ENCODE measurements around the gene MDC1.
"Not testable (repeated sequence)": the region's sequence is repeated elsewhere in the genome, so short reads cannot be mapped to it uniquely, and the experiment has no call there.

The MDC1 gene

GRCh38 chr6:30676660-30677285, 40.3 kb downstream of the MDC1 start:
- Histone ChIP-seq H3K27me3 (replicated peaks) (no peaks in the 10 kb centered on the region), H3K4me3 (ENCODE audit: low read depth, low read length) (no peak overlapping the region), H3K27ac (no peak overlapping the region), H3K36me3 (replicated peaks) (peaks cover 52% of the 10 kb centered on the region)
- TF ChIP-seq CTCF (IDR thresholded peaks at IDR 0.05; ENCODE audit: low read depth, low read length, missing control alignments) = no peak
- DNase-seq = no peak
- in situ Hi-C loops (cut with HindIII; ENCODE audit: low pct_ligation_motif_present, low sequenced_read_pairs) = no loop called here

GRCh38 chr6:30672445-30673253, 44.4 kb downstream of the MDC1 start, which contains the start of gene DHX16:
DHX16 (minus strand) TSS chr6:30673006; CDS start chr6:30672841, 165 bp downstream.
- H3K27ac ChIP-seq = peak within 1 kb of the TSS; percentile 26
- no peaks in the 10 kb centered on the region for H3K27me3 ChIP-seq (replicated peaks)
- TF ChIP-seq CTCF (IDR thresholded peaks at IDR 0.05; ENCODE audit: low read depth, low read length, missing control alignments) = peak; percentile 91
- in situ Hi-C loops (cut with HindIII; ENCODE audit: low pct_ligation_motif_present, low sequenced_read_pairs) = no loop called here
- DNase-seq = peak; percentile 98
- H3K4me3 ChIP-seq (ENCODE audit: low read depth, low read length) = peak within 1 kb of the TSS; percentile 92
- peaks cover 43% of the 10 kb centered on the region for H3K36me3 ChIP-seq (replicated peaks)

GRCh38 chr6:30670760-30671527, 46.1 kb downstream of the MDC1 start:
- no peak for DNase-seq
- Histone ChIP-seq H3K27ac (no peak overlapping the region), H3K27me3 (replicated peaks) (no peaks in the 10 kb centered on the region), H3K4me3 (ENCODE audit: low read depth, low read length) (no peak overlapping the region), H3K36me3 (replicated peaks) (peaks cover 34% of the 10 kb centered on the region)
- TF ChIP-seq CTCF (IDR thresholded peaks at IDR 0.05; ENCODE audit: low read depth, low read length, missing control alignments) = peak; percentile 58
- in situ Hi-C loops (cut with HindIII; ENCODE audit: low pct_ligation_motif_present, low sequenced_read_pairs) = no loop called here

- H3K4me3 ChIP-seq (ENCODE audit: low read depth, low read length); DNase-seq; in situ Hi-C loops (cut with HindIII; ENCODE audit: low pct_ligation_motif_present, low sequenced_read_pairs); H3K27me3 ChIP-seq (replicated peaks); H3K27ac ChIP-seq: not testable (repeated sequence)
- peaks cover 73% of the 10 kb centered on the region for H3K36me3 ChIP-seq (replicated peaks)
These were observed 50.8 kb downstream of the MDC1 start for GRCh38 chr6:30666300-30666699.

- Histone ChIP-seq H3K27me3 (replicated peaks) (no peaks in the 10 kb centered on the region), H3K36me3 (replicated peaks) (peaks cover 77% of the 10 kb centered on the region), H3K27ac (no peak overlapping the region), H3K4me3 (ENCODE audit: low read depth, low read length) (no peak overlapping the region)
- DNase-seq = no peak
- in situ Hi-C loops (cut with HindIII; ENCODE audit: low pct_ligation_motif_present, low sequenced_read_pairs) = no loop called here
- no peak for TF ChIP-seq CTCF (IDR thresholded peaks at IDR 0.05; ENCODE audit: low read depth, low read length, missing control alignments)
These were observed 51.9 kb downstream of the MDC1 start for GRCh38 chr6:30664994-30665767.

GRCh38 chr6:30657922-30658321, 59.2 kb downstream of the MDC1 start:
- peaks cover 94% of the 10 kb centered on the region for H3K36me3 ChIP-seq (replicated peaks)
- in situ Hi-C loops (cut with HindIII; ENCODE audit: low pct_ligation_motif_present, low sequenced_read_pairs); H3K27ac ChIP-seq; H3K27me3 ChIP-seq (replicated peaks); H3K4me3 ChIP-seq (ENCODE audit: low read depth, low read length); DNase-seq: not testable (repeated sequence)
